H1 (cell line): Measurements from ENCODE around the gene ARMC9. TPM values are rescaled to one million over a fixed set of nuclear protein-coding genes. Genes with fewer than 3 reads are reported as not detected.
A peak's percentile ranks its signal among the peaks of the same experiment; 100 is the strongest.

Experiments
- CTCF ChIA-PET: fragments of 300-600 bp; sonication (Branson Sonifier 250); formaldehyde crosslinking; loops from one replicate; lab custom pipeline; 2021; ENCODE audit not compliant: partially characterized antibody; lab: Charles Lee
- POLR2A ChIA-PET: fragments of 300-600 bp; sonication (Branson Sonifier 250); formaldehyde crosslinking; loops from one replicate; lab custom pipeline; 2021; ENCODE audit warnings: inconsistent platforms; ENCODE audit not compliant: partially characterized antibody; lab: Charles Lee
- DNase-seq, 2 experiments: peaks; one replicate each; pipeline versions ENCODE4 v3.0.0 to v3.0.0-alpha.2; 2010 to 2022; ENCODE audit warnings: low spot score in 2 of 2, low read depth in 1 of 2, mixed read lengths in 1 of 2
- FAIRE-seq: peaks from 2 replicates; lab custom pipeline; 2011; peaks lifted over from hg19 to GRCh38; lab: Jason Lieb, UNC
- H2AFZ ChIP-seq: 2 replicates; pipeline ENCODE4 v1.8.1; 2012; ENCODE audit warnings: low read length, inconsistent platforms
- H2AK5ac ChIP-seq: 2 replicates; pipeline ENCODE4 v1.6.1; 2013; ENCODE audit warnings: low read depth, low read length
- H2BK120ac ChIP-seq: replicated peaks from 2 replicates; pipeline ENCODE3; 2013; ENCODE audit warnings: low read depth, low read length, inconsistent platforms
- H2BK12ac ChIP-seq: 2 replicates; pipeline ENCODE4 v1.6.1; 2013; ENCODE audit warnings: low read depth, low read length
- H2BK15ac ChIP-seq: 2 replicates; pipeline ENCODE4 v1.6.1; 2013; ENCODE audit warnings: low read length
- H2BK20ac ChIP-seq: 2 replicates; pipeline ENCODE4 v1.6.1; 2013; ENCODE audit warnings: low read length
- H2BK5ac ChIP-seq: 2 replicates; pipeline ENCODE4 v1.6.1; 2013; ENCODE audit warnings: low read depth, low read length
- H3K14ac ChIP-seq: 2 replicates; pipeline ENCODE4 v1.6.1; 2013; ENCODE audit warnings: inconsistent platforms; ENCODE audit not compliant: insufficient read length
- H3K18ac ChIP-seq: 2 replicates; pipeline ENCODE4 v1.6.1; 2013; ENCODE audit warnings: low read length; ENCODE audit errors: extremely low read depth
- H3K23ac ChIP-seq: 2 replicates; pipeline ENCODE4 v1.6.1; 2013; ENCODE audit warnings: inconsistent platforms; ENCODE audit not compliant: insufficient read length
- H3K23me2 ChIP-seq: 2 replicates; pipeline ENCODE4 v1.6.1; 2013; ENCODE audit warnings: low read depth, low read length
- H3K27ac ChIP-seq: 2 replicates; pipeline ENCODE4 v1.6.1; 2011; ENCODE audit warnings: low read depth, low read length, inconsistent platforms
- H3K27me3 ChIP-seq, 4 experiments: replicated peaks in 1 of 4; 1 replicate in 1 of 4; 2 replicates in 3 of 4; pipeline versions ENCODE4 v1.6.1 to v1.8.1; 2011 to 2013; ENCODE audit warnings: low read length in 3 of 4, mild to moderate bottlenecking in 3 of 4, inconsistent platforms in 2 of 4, mixed read lengths in 2 of 4, moderate library complexity in 1 of 4; ENCODE audit not compliant: control insufficient read depth in 3 of 4, insufficient read depth in 3 of 4; ENCODE audit errors: extremely low read depth in 1 of 4
- H3K36me3 ChIP-seq, 4 experiments: 2 replicates each; pipeline versions ENCODE4 v1.6.1 to v1.8.1; 2011 to 2013; ENCODE audit warnings: mild to moderate bottlenecking in 4 of 4, low read length in 3 of 4, moderate library complexity in 2 of 4, control low read depth in 1 of 4, inconsistent platforms in 1 of 4; ENCODE audit not compliant: insufficient read depth in 4 of 4, control insufficient read depth in 2 of 4
- H3K4ac ChIP-seq: replicated peaks from 2 replicates; pipeline ENCODE3; 2013; ENCODE audit warnings: low read length, low read depth, mixed read lengths, inconsistent platforms; ENCODE audit not compliant: insufficient read length
- H3K4me1 ChIP-seq, 4 experiments: replicated peaks in 1 of 4; 1 replicate in 1 of 4; 2 replicates in 3 of 4; pipeline versions ENCODE4 v1.6.1 to v1.8.1; 2011 to 2013; ENCODE audit warnings: low read length in 3 of 4, inconsistent platforms in 2 of 4, mixed read lengths in 1 of 4; ENCODE audit not compliant: insufficient read depth in 4 of 4, control insufficient read depth in 3 of 4
- H3K4me2 ChIP-seq, 2 experiments: 2 replicates each; pipeline versions ENCODE4 v1.6.1 to v1.8.1; 2011 to 2013; ENCODE audit warnings: low read depth in 2 of 2, low read length in 2 of 2, control low read depth in 1 of 2, inconsistent platforms in 1 of 2, mild to moderate bottlenecking in 1 of 2; ENCODE audit not compliant: insufficient read depth in 1 of 2
- H3K4me3 ChIP-seq, 4 experiments: fragments of 200-600, 300-600 bp in 1 of 4; sonication (generic), shearing (Covaris generic), sonication (Bioruptor Twin) in 1 of 4; 2 replicates each; pipeline versions ENCODE4 v1.5.1 to v1.8.1; 2011 to 2016; ENCODE audit warnings: low read length in 4 of 4, low read depth in 3 of 4, control low read depth in 2 of 4, inconsistent platforms in 2 of 4, mild to moderate bottlenecking in 2 of 4, mixed read lengths in 1 of 4, moderate library complexity in 1 of 4; ENCODE audit not compliant: insufficient read depth in 2 of 4; ENCODE audit errors: extremely low read depth in 1 of 4
- H3K56ac ChIP-seq: replicated peaks from 2 replicates; pipeline ENCODE3; 2013; ENCODE audit warnings: low read depth, mild to moderate bottlenecking, mixed read lengths, low read length, inconsistent platforms; ENCODE audit not compliant: insufficient read length
- H3K79me1 ChIP-seq: 2 replicates; pipeline ENCODE4 v1.6.1; 2013; ENCODE audit warnings: low read depth, low read length, control low read depth
- H3K79me2 ChIP-seq, 2 experiments: 2 replicates each; pipeline versions ENCODE4 v1.6.1 to v1.8.1; 2012 to 2013; ENCODE audit warnings: low read length in 2 of 2, mild to moderate bottlenecking in 2 of 2, inconsistent platforms in 1 of 2; ENCODE audit not compliant: insufficient read depth in 2 of 2, control insufficient read depth in 1 of 2
- H3K9ac ChIP-seq, 4 experiments: replicated peaks in 1 of 4; 1 replicate in 1 of 4; 2 replicates in 3 of 4; pipeline versions ENCODE4 v1.6.1 to v1.8.1; 2011 to 2013; ENCODE audit warnings: low read depth in 3 of 4, low read length in 3 of 4, control low read depth in 2 of 4, mild to moderate bottlenecking in 2 of 4, moderate library complexity in 2 of 4, inconsistent platforms in 1 of 4; ENCODE audit errors: extremely low read depth in 1 of 4
- H3K9me3 ChIP-seq, 2 experiments: 2 replicates each; pipeline versions ENCODE4 v1.6.1 to v1.8.1; 2012 to 2013; ENCODE audit warnings: mild to moderate bottlenecking in 2 of 2, moderate library complexity in 2 of 2, control low read depth in 1 of 2, inconsistent platforms in 1 of 2, low read depth in 1 of 2, low read length in 1 of 2, mixed read lengths in 1 of 2; ENCODE audit not compliant: insufficient read depth in 2 of 2
- H4K20me1 ChIP-seq, 2 experiments: replicated peaks in 1 of 2; 2 replicates each; pipeline versions ENCODE3 to v1.8.1; 2011 to 2013; ENCODE audit warnings: inconsistent platforms in 2 of 2, low read length in 2 of 2, mild to moderate bottlenecking in 1 of 2; ENCODE audit not compliant: insufficient read depth in 2 of 2, control insufficient read depth in 1 of 2
- H4K5ac ChIP-seq: 2 replicates; pipeline ENCODE4 v1.6.1; 2013; ENCODE audit warnings: low read length, low read depth, mixed read lengths, inconsistent platforms; ENCODE audit not compliant: insufficient read length
- H4K8ac ChIP-seq: 2 replicates; pipeline ENCODE4 v1.8.0; 2013; ENCODE audit warnings: mild to moderate bottlenecking, moderate library complexity, low read length, inconsistent platforms; ENCODE audit not compliant: insufficient read depth; ENCODE audit errors: extremely low read depth
- H4K91ac ChIP-seq: replicated peaks from 2 replicates; pipeline ENCODE3; 2013; ENCODE audit warnings: low read length, mixed read lengths, inconsistent platforms; ENCODE audit not compliant: insufficient read length
- BACH1 ChIP-seq: IDR thresholded peaks from 2 replicates; pipeline ENCODE4 v1.6.1; 2012; ENCODE audit warnings: low read length, improper control_type of control experiment
- SP2 ChIP-seq: IDR thresholded peaks from 2 replicates; pipeline ENCODE4 v1.6.1; 2012; ENCODE audit warnings: mild to moderate bottlenecking, low read length, inconsistent platforms
- WGBS, 2 experiments: shearing (Covaris generic) in 1 of 2; methylation state at CpG; one replicate each; pipeline versions ENCODE4 v1.1.6 to v1.1.7; 2013 to 2015; ENCODE audit warnings: low lambda C conversion rate in 2 of 2, mixed read lengths in 2 of 2, inconsistent platforms in 1 of 2, low coverage in 1 of 2, missing lambda C conversion rate in 1 of 2; ENCODE audit not compliant: insufficient replicate concordance in 2 of 2, insufficient coverage in 1 of 2, insufficient read length in 1 of 2; ENCODE audit errors: extremely low coverage in 1 of 2, missing lambda C conversion rate in 1 of 2; 5-methylcytosine and 5-hydroxymethylcytosine counted together
- polyA plus RNA-seq, 7 experiments: library from polyadenylated mRNA; depleted of rRNA in 3 of 7; stranded (reverse) in 5 of 7; unstranded in 2 of 7; fragments of >200 nt in 5 of 7; fragments of 200-250 nt in 2 of 7; gene quantifications; 1 replicate in 5 of 7; 2 replicates in 1 of 7; 4 replicates in 1 of 7; pipeline versions ENCODE4 v1.2.1 to v1.2.3, GENCODE V29; 2011 to 2013; ENCODE audit warnings: missing spikeins in 2 of 7, mixed read lengths in 2 of 7
- total RNA-seq: library from RNA; stranded (reverse); fragmentation: NEBNext Ultra II Directional; extraction: Animal tissue kit (Norgen Biotek cat#: 25700); gene quantifications from 2 replicates; pipeline ENCODE4 v1.2.1, GENCODE V29; 2021

The ARMC9 gene
- total and polyA plus RNA-seq, 2 of the 8 experiments (the other 6 are each of a cell fraction or from before 2014, with no cell fraction given) = 23.2 to 36.1 TPM

GRCh38 chr2:231373786-231374349 is 175.4 kb downstream of the ARMC9 start:
- no peaks in the 10 kb centered on the region for H3K79me1 ChIP-seq
- DNase-seq (no peak), FAIRE-seq (no peak)
- peak overlapping the region; percentile 68 for H2BK120ac ChIP-seq
- H3K27ac ChIP-seq = no peak overlapping the region
- ChIA-PET CTCF (interaction anchor here (0.8 to 26.8 kb wide), 8 partner anchors 10 to 74 kb away, joined by 3 to 617 read pairs (median 4); partner anchors contain the start of gene B3GNT7), POLR2A (interaction anchor here (0.9 to 3.0 kb wide), 8 partner anchors 10 to 91 kb away, joined by 3 to 11 read pairs (median 3); partner anchors contain the start of gene NCL)
- H3K36me3 ChIP-seq = no peaks in the 10 kb centered on the region
- peak overlapping the region; percentile 65; the same call in 1 of the 2 replicates for H2AK5ac ChIP-seq
- TF ChIP-seq BACH1 (no peak), SP2 (no peak)
- H2BK20ac ChIP-seq = peak overlapping the region; percentile 15; the same call in 1 of the 2 replicates
- no peak overlapping the region for H2AFZ ChIP-seq
- no peaks in the 10 kb centered on the region for H3K79me2 ChIP-seq
- no peak overlapping the region for H3K56ac ChIP-seq
- WGBS, 2 experiments = 94% methylated on average over 9 of the region's 9 CpGs; no CpG with 5 or more reads in 1 of the 2 experiments
- H3K4me3 ChIP-seq = no peak overlapping the region
- H3K18ac ChIP-seq = peak overlapping the region; percentile 48; the same call in 1 of the 2 replicates
- H3K4me1 ChIP-seq = peaks cover 4 to 46% (median 33%) of the 10 kb centered on the region in 4 experiments
- no peak overlapping the region for H3K9ac ChIP-seq
- no peaks in the 10 kb centered on the region for H4K20me1 ChIP-seq
- no peak overlapping the region for H4K5ac ChIP-seq
- peak overlapping the region; percentile 12 for H3K4ac ChIP-seq
- H4K8ac ChIP-seq = no peak overlapping the region
- H3K23me2 ChIP-seq = 0 out of 2 replicates have a peak, but pooled peaks cover 4% of the 10 kb centered on the region
- H3K23ac ChIP-seq = no peak overlapping the region
- peak overlapping the region; percentile 97; the same call in 1 of the 2 replicates for H2BK12ac ChIP-seq
- H3K14ac ChIP-seq = no peak overlapping the region
- no peak overlapping the region for H2BK15ac ChIP-seq
- H3K9me3 ChIP-seq = no peaks in the 10 kb centered on the region
- H3K4me2 ChIP-seq = no peak overlapping the region
- H3K27me3 ChIP-seq = no peaks in the 10 kb centered on the region; a peak in 2 of 7 replicates
- H2BK5ac ChIP-seq = peak overlapping the region; percentile 66; the same call in 1 of the 2 replicates
- H4K91ac ChIP-seq = no peak overlapping the region
